HG03432 (cell line): ENCODE measurements around the gene SAP30L.

ENCODE experiments used
- ATAC-seq: cut with Tn5 transposase; IDR thresholded peaks from one replicate; pipeline ENCODE4 v1.9.1; 2021; ENCODE audit warnings: mild to moderate bottlenecking, moderate library complexity; ENCODE audit not compliant: unreplicated experiment

SAP30L gene

DNA sequence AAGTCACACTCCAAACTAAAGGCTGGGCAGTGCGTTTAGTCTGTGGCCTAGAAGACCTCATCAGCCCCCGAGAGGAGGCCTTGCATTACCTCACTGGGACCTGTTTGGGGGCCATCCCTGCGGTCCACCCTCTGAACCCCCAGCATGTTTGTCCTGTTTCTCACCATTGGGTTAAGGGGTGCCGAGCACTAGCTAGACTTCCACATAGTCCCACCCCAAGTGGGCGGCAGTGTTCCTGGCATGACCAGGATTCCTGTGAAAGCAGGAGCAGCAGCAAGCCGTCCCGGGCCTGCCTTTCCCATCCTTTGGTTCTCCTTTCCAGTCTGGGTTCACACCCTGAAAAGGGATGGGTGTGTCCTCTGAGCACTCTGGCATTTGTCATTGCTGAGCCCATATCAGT is 26.6 kb upstream of the SAP30L start:
- ATAC-seq = no peak

DNA sequence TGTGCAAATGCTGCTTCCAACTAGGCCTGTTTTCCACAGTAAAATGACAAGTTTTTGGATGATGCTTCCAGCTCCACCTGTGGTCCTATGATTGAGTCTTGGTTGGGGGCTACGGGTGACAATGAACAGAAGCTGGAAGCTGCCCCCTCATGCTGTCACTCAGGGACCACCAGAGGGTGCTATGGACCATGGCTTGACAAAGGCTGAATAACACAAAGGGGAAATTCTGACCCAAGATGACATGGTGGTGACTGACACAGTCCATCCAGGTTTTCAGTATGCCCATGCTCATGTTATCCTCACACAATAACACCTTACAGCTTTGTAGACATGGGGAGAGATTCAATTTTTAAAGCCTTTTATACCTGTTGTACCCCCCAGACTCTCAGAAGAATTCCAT is 23.9 kb upstream of the SAP30L start:
- peak; percentile 48 for ATAC-seq

DNA sequence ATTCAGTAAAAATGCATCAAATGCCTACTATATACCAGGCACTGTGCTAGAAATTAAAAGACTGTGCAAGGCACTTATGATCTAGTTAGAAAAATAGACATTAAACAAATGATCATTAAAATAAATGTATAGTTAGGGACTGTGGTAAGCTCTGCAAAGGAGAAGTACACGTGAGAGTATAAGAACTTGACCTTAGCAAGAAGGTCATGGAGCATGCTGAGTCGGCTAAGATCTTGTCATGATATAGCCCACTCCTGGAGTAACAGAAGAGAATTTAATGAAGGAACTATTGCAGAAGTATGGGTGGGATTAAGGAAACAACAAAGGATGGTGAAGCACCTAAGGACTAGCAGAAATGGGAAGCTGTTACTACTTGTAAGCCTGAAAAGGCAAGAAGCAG is 23.5 kb upstream of the SAP30L start:
- no peak for ATAC-seq

DNA sequence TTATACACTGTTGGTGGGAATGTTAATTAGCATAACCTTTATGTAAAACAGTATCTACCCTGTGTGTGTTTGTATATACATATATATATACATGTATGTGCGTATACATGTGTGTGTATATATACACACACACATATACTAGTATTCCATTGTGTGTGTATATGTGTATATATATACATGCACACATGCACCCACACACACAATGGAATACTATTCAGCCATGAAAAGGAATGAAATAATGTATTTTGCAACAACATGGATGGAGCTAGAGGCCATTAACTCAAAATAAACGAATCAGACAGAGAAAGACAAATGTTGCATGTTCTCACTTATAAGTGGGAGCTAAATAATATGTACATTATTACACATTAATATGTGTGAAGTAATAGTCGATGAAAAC is 17.6 kb upstream of the SAP30L start:
- no peak for ATAC-seq

DNA sequence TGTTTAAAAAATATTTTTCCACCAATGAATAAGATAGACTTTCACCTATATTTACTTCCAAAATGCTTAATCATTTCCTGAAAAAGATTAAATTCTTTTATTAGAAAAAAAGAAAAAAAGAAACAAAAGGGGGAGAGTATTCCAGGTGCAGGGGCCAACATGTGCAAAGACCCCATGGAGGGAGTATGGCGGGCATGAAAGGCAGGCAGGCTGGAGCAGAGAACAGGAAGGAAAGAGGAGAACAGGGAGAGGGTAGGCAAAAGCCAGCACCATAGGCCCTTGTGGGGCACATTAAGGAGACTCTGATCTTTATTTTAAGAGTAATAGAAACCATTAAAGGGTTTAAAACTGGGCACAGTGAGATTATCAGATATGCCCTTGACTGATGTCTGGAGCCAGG is 16.5 kb upstream of the SAP30L start:
- ATAC-seq = no peak

DNA sequence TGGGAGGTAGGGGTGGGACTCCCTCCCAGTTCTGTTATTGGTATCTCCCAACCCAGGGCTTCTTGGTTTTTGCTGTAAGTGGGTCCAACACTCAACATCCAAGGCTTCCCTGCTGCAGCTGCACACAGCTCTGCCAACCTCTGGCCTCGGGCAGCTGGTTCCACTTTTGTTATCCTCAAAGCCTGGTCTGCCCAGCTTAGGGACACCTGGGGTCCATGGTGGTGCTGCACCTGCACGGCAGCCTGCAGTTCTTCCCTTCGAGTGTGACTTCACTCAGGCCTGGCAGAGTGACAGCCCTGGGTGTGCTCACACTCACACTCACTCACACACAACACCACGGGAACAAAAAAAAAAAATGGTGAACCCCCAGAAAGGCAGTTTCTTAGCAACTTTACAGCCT is 15.3 kb upstream of the SAP30L start:
- no peak for ATAC-seq

DNA sequence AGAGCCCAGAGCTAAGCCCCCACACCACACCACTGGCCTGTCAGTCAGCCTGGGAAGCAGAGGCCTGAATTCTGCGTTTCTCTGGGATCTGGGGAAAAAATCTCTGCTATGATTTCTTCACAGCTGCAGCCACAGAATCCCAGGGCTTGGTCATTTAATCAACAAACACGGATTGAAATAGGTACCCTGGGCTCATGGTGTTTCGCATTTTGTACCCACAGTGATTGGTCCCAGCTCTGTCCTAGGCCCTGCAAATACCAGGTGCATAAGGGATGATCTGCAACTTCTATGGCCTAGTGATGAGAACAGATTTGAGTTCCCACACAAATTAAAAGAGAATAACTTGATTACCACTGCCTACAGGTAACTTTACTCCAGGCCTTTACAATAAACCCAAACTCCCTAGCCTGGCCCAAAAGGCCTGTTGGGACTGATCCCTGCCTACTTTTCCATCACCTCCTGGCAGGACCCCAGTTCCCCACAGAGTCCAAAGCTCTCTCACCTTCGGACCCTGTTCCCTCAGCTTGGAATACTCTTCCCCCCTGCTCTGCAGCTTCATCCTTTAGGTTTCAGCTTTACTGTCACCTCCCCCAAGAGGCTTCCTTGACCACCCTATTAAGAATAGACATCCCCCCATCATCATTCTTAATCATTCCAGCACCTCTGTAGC is 14.7 kb upstream of the SAP30L start:
- ATAC-seq = no peak

DNA sequence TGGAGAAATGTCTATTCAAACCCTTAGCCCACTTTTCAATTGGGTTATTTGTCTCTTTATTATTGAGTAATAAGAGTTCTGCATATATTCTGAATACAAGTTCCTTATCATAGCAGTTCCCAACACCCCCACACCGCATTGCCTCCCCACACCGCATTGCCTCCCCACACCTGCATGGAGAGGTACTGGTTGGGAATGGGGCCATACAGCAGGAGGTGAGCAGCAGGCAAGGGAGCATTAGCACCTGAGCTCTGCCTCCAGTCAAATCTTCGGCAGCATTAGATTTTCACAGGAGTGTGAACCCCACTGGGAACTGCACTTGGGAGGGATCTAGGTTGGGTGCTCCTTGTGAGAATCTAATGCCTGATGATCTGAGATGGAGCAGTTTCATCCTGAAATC is 10.6 kb upstream of the SAP30L start:
- ATAC-seq = no peak

DNA sequence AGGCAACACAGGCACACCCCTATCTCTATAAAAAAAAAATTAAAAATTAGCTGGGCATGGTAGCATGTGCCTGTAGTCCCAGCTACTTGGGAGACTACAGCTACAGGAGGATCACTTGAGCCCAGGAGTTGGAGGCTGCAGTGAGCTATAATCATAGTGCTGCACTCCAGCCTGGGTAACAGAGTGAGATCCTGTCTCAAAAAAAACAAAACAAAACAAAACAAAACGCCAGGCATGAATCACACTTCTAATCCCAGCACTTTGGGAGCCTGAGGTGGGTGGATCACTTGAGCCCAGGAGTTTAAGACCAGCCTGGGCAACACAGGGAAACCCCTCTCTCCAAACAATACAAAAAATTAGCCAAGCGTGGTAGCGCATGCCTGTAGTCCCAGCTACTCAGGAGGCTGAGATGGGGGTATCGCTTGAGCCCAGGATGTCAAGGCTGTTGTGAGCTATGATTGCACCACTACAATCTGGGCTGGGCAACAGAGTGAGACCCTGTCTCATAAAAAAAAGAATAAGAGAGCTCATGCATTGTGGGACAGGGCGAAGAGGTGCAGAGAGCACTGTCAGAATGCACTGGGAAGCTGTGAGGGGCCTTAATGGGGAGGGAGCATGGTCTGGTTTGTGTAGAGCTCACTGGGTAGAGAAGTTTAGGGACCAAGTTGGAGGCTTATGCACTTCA is 8.4 kb upstream of the SAP30L start:
- no peak for ATAC-seq

DNA sequence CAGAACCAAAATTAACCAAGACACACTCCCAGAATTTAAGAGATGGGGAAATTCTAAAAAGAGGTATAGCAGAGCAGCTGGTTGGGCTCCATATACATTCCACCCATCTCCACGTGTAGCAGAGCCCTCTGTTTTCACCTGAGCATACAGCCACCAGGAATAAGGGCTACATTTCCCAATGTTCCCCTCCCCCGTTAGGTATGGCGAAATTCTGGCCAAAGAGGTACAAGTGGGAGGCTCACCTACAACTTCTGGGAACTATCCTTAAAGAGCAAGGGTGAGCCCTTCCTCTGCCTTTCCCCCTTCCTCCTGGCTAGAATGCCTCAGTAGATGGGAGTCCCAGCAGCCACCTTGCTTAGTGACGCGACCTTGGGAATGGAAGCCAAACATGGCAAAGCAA is 5.3 kb upstream of the SAP30L start:
- ATAC-seq = no peak

DNA sequence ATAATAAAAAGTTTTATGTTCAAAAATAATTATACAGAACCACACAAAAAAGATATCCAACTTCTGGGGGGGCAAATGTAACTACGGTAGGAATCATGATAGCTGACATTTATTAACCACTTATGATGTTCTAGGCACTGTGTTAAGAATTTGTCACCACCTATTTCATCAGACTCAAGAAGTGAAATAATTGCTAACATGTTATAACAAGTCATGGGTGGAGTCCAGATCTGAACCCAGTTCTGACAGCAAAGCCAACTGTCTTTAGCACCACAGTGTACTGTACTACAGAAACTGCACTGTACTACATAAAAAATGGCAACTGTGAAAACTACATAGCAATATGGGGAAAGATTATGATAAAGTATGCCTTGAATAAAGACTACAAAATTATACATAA is 3.0 kb upstream of the SAP30L start:
- no peak for ATAC-seq

DNA sequence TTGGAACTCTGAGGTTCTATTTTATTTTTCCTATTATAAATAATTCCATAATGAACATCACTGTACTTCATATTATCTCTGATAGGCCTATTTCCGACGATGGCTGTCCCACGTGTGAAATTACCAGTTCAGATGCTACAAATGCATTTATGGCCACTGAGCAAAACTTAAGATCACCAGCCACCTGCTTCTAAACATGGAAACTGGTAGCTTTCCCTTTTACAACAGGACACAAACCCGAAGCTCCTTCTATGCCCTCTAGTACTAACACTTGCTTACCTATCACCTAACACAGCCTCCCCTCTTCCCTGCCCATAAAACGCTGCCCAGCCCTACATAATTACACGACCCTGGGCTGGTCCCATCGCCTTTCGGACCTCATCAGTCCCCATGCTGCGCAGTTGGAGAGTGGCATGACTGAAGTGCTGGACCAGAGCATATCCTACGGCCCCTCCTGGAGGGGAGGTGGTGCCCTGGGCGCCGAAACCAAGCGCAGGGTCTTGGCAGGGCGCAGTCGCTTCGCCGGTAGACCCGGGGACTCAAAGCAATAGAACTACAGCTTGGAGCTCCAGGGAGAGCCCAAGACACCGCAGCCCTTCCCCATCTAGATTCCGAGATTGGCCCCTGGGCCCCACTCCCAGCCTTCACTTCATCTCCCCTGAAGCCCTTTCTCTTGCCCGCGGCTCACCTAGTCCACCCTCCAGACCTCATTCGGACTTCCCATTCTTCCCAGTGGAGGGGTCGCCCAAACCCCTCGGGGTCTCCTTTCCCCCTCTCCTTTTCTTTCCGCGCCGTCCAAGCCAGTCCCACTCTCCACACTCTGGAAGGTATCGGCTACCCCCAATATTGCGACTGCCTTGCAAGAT is 1.0 kb upstream of the SAP30L start:
- ATAC-seq = no peak

DNA sequence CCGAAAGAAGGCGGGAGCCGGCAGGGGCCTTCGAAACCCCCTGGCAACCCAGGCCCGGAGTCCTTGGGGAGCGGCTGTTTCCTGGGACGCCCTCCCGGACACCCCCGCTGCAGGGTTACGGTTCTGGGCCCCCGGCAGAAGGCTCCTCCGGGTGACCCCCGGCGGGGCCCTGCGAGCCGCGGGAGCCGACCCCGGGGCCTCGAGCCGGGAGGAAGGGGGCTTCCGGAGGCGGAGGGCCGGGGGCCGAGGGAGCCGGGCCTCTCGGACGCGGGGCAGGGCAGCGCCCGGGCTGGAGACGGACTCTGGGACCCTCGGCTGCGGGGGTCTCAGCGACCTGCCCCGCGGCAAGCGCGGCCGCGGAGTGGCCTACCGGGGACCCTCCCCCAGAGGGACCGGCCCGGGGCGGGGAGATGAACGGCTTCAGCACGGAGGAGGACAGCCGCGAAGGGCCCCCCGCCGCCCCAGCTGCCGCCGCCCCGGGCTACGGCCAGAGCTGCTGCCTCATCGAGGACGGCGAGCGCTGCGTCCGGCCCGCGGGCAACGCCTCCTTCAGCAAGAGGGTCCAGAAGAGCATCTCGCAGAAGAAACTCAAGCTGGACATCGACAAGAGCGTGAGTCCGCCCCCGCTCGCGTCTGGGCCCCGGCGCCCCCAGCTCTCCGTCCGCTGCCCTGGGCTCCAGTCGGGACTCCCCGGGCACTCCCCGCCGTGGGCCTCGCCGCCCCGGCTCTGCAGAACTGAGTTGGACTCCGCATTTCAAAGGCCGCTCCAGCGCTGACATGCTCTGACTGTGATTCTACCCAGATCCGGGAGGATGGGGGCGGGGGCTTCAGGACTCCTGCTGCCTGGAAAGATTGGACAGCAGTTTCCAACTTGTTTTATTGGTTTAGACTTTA is 645 bp downstream of the SAP30L start:
- peak; percentile 30 for ATAC-seq

DNA sequence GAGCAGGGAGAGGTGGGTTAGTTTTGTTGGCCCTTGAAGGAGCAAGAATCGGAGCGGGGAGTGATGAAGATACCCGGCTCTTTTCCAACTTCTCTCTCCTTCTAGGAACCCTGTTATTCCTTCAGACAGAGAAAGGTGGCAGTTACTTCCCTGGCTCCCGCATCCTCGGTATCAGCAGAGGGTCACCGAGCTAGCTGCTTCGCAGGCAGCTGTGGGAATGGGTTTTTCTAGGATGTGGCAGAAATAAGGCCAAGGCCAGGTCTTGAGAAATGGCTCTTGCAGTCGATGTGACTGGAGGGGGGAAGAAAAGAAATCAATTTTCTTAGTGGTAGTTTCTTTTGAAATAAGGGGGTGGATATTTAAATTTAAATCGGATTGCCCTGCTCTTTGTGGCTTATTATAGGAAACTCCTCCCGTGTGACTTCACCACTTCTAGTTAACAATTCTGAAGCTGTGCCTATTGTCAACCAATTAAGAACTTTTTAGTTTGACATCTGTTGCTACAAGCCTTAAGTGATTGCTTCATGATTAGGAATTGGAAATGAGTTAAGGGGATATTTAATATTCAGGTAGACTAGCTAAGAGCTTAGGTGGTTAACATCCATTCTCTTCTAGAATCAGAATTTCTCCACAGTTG is 1.4 kb downstream of the SAP30L start:
- ATAC-seq = no peak

DNA sequence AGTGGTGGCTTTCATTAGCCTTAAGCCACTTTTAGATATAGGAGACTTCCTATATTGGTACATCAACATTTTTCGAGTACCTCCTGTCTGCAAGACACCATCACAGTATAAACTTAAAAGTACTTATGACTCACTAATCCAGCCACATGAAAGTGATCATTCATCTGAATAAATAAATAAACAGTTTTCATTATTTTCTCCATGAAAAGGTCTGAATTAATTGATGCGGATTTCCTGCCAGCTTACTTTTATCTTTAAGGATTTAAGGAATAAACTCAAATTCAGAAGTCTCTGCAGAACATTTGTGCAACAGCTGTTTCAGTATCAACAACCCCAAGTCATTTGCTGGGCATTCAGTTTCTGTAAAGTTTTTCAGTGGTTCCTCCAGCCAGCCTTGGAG is 4.0 kb downstream of the SAP30L start:
- no peak for ATAC-seq

DNA sequence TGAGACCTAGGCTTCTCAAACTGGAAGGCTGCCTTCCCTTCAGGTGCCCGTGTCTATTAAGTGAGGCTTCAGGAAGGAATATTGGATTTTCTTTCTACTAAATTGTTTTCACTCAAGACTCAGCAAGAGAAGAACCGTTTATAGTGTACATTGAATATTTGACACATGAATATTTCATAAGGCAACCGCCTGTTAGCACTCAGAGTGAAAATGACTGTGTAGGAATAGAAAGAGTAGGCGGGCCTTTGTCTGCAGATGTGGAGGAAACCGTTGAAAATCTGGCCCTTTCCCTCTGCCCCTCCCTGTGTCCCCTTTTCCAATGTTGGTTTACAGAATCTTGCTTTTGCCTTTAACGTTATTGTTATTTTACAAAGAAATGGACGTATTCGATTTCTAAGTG is 6.2 kb downstream of the SAP30L start:
- ATAC-seq = no peak

DNA sequence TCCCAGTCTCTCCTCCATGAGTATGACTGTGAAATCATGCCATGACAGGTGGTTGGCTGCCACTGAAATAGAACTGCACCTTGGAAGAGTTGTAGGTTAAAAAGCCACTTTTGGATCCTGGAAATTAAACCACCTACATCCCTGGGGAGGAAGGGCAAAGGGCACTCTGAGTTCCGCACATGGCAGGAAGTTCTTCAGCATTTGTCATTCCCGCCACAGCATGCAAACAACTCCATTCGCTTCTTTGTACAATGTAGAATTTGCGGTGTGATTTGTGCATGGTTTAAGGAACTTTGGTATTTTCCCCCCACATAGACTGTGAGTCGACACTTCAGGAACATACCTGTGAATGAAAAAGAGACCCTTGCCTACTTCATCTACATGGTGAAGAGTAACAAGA is 9.8 kb downstream of the SAP30L start:
- no peak for ATAC-seq

DNA sequence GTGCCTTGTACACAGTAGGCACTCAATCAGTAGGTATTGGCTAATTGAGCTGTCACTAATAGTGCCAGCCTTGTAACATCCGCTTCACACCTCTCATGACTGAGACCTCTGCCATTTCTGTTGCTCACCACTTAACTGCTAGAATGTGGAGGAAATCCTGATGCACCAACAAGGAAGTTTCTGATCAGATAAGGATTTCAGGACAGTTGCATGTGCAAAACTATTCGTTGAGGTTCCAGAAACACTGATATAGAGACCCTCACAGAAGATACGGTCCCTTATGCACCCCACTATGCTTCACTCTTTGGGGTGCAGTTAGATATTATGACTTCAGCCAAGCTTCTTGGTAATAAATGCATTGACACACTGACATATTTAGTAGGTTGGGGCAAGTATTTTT is 10.7 kb downstream of the SAP30L start:
- no peak for ATAC-seq

DNA sequence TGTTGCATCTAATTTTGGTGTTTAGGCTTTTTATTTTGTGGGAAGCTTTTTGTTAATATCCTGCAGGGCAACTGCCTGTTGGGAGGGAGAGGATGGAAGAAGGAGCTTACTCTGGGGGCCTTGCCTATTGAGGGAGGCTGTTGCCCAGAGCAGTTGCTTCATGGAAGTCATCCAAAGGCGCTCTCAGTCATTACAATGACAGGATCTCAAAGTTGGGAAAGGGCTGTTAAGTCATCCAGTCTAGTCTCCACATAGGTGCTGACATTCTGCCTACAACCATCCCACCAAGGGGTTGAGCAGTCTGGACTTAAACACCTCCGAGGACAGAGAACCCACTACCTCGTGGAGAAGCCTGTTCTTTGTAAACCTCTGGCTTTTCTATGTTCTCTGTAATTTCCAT is 13.2 kb downstream of the SAP30L start:
- ATAC-seq = no peak

DNA sequence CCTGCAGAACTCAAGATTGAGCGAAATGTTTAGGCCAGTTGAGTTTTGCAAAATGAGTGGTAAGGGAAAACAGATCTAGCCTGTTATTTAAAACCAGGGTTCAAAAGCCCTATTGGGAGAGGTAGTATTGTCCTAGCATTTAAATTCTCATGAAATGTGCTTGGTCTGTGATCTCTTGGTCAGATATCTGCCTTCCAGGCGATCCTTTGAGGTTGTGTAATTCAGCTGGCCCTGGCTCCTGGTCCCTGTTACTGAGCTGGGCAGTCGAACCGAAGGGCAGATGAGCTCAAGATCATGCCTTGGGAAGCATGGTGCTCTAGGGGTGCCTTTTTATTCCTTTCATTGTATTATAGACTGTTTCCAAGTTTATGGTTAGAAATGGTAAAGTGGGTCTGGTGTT is 14.4 kb downstream of the SAP30L start:
- ATAC-seq = no peak

DNA sequence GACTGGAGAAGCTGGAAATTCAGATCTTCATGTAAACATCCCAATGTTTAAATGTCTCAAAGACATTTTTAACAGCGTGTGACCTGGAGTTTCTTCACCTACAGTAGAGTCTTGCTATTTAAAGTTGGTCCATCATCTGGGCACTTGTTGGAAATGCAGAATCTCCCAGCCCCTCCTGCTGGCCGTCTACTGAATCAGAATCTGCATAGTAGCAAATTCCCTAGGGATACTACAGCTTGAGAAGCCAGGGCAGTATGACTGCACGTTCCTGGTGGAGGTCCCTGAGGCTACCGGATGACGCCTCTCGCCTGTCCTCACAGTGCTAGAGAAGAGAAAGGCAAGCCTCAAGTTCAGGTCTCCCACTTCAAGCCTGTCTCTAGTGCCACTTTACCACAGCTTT is 15.7 kb downstream of the SAP30L start:
- no peak for ATAC-seq
